A673 (cell line): Measurements from ENCODE around the gene NPTX2.

Experiments used
- EZH2 ChIP-seq: fragments of 200-600 bp; sonication (generic); IDR thresholded peaks from 2 replicates; pipeline ENCODE4 v1.6.1; 2017; ENCODE audit warnings: borderline replicate concordance, low read depth, mild to moderate bottlenecking, mixed read lengths, antibody characterized with exemption, low read length; ENCODE audit not compliant: poor library complexity, severe bottlenecking
- TF ChIP-seq, protein P1 (sequence below): fragments of 300-800, 200-600 bp; sonication (generic); conservative IDR thresholded peaks from 2 replicates; pipeline ENCODE4 v1.5.1; 2017; ENCODE audit warnings: low read depth, mild to moderate bottlenecking, antibody characterized with exemption, low read length, moderate library complexity, mixed read lengths

GRCh38 chr7:98627413-98627790 lies 10.3 kb downstream of the NPTX2 start:
- TF ChIP-seq, protein P1, sequence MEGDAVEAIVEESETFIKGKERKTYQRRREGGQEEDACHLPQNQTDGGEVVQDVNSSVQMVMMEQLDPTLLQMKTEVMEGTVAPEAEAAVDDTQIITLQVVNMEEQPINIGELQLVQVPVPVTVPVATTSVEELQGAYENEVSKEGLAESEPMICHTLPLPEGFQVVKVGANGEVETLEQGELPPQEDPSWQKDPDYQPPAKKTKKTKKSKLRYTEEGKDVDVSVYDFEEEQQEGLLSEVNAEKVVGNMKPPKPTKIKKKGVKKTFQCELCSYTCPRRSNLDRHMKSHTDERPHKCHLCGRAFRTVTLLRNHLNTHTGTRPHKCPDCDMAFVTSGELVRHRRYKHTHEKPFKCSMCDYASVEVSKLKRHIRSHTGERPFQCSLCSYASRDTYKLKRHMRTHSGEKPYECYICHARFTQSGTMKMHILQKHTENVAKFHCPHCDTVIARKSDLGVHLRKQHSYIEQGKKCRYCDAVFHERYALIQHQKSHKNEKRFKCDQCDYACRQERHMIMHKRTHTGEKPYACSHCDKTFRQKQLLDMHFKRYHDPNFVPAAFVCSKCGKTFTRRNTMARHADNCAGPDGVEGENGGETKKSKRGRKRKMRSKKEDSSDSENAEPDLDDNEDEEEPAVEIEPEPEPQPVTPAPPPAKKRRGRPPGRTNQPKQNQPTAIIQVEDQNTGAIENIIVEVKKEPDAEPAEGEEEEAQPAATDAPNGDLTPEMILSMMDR = no peak
- no peak for TF ChIP-seq EZH2
